HG03378 (cell line): ENCODE measurements around the gene UBN2.
"Not testable (repeated sequence)": the region's sequence is repeated elsewhere in the genome, so short reads cannot be mapped to it uniquely, and the experiment has no call there.

Experiments used
- ATAC-seq: cut with Tn5 transposase; IDR thresholded peaks from one replicate; pipeline ENCODE4 v1.9.1; 2021; ENCODE audit warnings: mild to moderate bottlenecking, moderate library complexity; ENCODE audit not compliant: unreplicated experiment

UBN2 gene

DNA sequence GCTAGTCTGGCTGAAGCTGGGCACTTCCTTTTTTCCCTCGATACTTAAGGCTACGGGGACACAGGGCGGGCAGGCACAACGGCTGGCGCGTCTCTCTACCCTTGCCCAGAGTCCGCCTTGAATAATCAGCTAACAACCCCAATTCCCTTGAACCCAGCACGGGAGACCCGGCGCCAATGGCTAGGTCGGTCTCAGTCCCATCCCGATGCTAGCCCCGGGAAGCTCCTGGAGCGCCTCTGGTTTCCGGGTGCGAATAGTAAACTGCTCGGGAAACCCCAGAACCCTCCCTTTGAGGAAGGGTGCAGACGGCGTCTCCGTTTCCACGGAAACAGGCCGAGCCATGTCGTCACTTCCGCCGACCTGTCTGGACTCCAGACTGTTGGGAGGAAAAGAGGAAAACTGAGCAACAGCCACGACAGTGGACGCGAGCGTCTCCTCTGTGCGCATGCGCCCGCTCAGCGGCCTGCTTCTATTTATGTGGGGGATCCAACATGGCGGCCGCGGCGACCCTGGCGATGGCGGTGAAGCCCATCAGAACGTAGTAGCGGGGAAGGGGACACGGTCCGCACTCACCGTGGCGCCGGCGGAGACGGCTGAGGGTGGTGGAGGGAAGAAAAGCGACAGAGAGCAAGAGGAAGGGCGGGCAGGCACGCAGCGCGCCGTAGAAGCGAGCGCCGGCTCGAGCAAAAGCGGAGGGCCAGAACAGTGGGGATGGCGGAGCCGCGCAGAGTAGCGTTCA lies at the start of gene UBN2:
Gene UBN2 (plus strand): TSS at position 464 of the 739 bp plus-strand sequence. CDS start 248 bp downstream, at position 712.
- peak; percentile 96 for ATAC-seq

DNA sequence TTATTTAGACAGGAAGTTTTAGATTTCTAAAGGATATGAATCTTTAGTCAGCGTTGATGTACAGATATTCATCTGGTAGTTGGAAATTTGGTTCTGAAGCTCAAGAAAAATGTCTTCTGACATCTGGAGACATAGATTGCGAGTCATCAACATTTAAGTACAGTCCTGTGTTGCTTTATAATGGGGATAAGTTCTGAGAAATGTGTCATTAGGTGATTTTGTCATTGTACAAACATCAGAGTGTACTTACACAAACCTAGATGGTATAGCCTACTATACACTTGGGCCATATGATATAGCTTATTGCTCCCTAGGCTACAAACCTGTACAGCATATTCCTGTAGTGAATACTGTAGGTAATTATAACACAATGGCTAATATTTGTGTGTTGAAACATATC lies 49.6 kb upstream of the UBN2 start:
- ATAC-seq = no peak

DNA sequence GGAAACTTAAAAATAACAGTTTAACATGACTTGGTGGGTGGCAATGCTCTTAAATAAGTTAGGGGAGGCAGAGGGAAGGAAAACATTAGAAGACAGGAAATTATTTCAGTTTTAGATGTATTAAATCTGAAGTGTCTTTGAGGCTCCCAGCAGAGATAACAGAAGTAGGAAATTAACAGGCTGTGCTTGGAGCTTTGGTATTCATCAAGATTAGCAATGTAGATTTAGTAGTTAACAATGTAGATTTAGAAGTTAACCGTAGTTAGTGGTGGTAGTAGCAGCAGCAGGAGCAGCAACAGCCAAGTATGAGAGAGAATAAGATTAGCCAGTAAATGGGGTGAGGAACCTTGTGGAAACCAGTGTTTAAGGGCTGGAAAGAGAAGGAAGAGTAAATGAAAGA lies 48.7 kb upstream of the UBN2 start:
- ATAC-seq = no peak

DNA sequence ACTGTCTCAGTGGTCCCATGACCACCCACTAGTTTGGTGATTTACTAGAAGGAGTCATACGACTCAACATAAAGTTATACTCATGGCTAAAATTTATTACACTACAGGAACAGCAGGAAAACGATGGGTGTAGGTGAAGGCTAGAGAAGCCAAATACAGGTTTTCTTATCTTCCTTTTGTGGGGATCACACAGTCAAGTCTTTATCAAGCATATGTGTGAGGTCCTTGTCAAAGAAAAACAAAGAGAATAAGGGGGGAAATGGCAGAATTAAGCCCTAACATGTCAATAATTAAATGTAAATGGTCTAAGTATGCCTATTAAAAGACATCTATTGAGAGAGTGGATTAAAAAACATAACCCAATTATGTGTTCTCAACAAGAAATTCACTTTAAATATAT lies 47.8 kb upstream of the UBN2 start:
- no peak for ATAC-seq

DNA sequence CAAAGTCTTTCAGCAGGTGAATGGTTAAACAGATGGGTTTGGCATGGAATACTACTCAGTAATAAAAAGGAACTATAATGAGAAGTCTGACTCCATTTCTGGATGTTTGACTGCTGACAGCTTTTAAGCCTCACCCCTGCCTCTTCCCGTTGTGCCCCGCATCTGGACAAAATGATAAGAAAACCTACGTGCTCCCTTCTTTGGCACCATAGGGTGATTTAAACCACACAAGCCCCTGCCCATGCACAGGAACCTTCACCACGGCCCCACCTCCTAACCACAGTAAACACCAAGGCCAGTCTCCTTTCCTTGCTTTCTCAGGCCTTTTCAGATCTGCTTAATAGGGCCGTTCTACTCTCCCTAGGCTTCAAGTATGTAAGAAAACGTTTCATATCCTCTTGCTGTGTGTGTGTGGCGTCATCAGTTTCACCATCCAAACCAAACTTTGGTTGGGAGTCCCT lies 47.1 kb upstream of the UBN2 start:
- ATAC-seq = no peak

DNA sequence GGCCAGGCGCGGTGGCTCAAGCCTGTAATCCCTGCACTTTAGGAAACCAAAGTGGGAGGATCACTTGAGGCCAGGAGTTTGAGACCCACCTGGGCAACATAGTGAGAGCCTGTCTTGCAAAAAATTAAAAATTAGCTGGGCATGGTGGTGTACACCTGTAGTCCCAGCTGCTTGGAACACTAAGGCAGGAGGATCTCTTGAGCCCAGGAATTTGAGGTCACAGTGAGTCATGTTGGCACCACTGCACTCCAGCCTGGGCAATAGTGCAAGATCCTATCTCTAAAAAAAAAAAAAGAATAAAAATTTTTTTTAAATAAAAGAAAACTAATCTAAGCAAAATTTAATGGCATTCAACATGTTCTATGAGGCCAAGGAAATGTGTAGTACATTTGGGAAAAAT lies 44.9 kb upstream of the UBN2 start:
- ATAC-seq = no peak

DNA sequence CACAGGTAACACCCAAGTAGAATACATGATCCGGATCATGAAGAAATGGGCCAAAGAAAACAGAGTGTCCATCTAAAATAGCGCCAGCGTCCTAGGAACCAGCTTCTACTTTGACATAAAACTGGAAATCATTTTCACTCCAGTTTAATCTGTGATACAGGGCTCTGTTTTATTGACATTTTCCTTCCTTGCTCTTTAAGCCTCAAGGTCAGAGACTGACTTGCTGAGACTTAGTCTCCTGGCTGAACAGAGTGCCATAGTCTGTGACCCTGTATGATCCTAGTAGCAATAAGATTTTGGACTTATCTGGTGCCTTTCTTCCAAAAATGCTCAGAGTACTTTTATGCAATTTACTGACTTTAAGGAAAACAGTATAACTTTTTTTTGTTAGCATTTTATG lies 41.7 kb upstream of the UBN2 start:
- no peak for ATAC-seq

DNA sequence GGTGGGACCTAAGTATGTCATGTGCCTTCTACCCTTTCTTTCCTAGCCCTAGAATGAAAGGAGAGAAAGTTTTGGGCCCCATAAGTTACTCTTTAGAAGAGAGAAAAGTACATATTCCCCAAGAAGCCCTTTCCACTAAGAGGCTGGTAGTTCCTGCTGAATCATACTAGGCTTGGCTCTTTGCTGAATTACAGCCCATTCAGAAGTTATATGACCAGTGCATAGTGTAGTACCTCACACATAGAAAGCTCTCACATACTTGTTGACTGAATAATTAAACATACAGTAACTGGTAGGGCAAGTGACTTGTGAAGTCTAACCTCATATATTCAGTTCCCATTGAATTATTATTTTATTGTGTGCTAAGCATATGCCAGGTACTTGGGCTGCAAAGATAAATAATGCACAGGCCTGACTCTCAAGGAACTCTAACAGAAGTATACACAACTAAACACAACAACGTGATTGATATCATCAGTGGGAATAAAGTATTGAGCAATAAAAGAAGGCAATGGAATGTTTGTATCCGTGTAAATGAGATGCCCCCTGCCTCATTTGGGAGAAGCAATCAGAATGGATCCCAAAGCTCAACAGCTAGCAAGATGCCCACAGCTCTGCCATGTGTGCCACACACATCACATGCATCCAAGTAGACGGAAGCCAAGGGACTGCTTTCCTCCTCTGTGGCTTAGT lies 38.9 kb upstream of the UBN2 start:
- ATAC-seq = no peak

DNA sequence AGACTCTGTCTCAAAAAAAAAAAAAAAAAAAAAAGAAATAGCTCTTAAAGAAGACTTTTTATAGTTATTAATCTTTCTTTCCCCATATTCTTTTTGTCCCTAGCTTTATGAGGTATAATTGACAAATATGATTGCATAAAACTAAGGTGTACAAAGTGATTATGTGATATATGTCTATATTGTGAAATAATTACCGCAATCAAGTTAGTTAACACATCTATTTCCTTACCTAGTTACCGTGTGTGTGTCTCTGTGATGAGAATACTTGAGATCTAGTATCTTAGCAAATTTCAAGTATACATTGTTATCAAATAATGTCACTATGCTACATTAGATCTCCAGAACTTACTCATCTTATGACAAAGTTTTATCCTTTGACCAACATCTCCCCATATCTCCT lies 30.7 kb upstream of the UBN2 start:
- ATAC-seq = no peak

DNA sequence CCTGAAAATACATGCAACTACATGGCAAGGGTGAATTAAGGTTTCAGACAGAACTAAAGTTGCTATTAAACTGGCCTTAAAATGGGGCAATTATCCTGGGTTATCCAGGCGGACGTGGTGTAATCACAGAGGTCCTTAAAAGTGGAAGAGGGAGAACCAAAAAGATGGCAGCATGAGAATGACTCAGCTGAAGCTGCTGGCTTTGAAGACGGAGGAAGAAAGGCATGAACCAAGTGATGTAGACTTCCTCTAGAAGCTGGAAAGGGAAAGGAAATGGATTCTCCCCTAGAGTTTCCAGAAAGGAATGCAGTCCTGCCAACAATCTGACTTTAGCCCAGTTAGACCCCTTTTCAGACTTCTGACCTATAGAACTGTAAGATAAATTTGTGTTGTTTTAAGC lies 27.0 kb upstream of the UBN2 start:
- ATAC-seq = no peak

DNA sequence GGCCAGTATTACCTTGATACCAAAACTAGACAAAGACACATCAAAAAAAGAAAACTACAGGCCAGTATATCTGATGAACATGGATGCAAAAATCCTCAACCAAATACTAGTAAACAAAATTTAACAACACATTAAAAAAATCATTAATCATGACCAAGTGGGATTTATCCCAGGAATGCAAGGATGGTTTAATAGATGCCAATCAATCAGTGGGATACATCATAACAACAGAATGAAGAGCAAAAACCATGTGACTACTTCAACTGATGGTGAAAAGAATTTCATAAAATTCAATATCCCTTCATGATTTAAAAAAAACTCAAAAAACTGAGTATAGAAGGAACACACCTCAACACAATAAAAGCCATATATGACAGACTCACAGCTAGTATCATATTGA lies 25.2 kb upstream of the UBN2 start:
- ATAC-seq = no peak

DNA sequence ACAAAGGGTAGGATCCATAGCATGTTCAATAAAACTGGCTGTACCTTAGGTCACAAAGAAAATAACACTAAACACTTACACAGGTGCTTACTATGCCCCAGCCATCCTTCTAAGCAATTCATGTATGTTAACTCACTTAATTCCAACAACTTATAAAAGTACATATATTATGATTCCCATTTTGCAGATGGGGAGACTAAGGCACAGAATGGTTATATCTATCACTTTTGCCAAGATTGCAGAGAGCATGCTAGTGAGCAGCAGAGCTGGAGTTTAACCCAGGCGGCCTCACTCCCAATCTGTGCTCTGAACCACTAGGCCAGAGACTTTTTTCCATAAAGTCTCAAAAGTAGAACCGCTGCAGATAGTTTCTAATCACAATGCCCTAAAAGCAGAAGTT lies 18.9 kb upstream of the UBN2 start:
- no peak for ATAC-seq

DNA sequence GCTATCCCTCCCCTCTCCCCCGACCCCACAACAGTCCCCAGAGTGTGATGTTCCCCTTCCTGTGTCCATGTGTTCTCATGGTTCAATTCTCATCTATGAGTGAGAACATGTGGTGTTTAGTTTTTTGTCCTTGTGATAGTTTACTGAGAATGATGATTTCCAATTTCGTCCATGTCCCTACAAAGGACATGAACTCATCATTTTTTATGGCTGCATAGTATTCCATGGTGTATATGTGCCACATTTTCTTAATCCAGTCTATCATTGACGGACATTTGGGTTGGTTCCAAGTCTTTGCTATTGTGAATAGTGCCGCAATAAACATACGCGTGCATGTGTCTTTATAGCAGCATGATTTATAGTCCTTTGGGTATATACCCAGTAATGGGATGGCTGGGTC lies 17.5 kb upstream of the UBN2 start:
- not testable (repeated sequence) for ATAC-seq

DNA sequence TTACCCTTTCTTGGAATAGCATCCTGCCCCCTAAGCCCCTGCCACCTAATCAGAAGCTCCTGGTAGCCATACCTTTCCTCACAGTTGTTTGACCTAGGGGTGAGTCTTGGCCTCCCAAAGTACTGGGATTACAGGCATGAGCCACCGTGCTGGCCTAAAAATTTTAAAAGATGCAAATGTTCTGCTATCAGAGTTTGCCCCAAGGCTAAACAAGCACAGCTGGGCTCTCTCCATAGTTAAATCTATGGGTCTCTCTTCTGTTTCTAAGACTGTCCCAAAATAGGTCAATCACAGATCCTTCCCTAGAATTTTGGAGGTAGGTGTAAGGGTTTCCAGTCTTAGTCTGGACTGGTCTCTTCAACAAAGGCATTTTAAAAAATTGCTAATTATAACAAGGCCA lies 12.9 kb upstream of the UBN2 start:
- ATAC-seq = no peak

DNA sequence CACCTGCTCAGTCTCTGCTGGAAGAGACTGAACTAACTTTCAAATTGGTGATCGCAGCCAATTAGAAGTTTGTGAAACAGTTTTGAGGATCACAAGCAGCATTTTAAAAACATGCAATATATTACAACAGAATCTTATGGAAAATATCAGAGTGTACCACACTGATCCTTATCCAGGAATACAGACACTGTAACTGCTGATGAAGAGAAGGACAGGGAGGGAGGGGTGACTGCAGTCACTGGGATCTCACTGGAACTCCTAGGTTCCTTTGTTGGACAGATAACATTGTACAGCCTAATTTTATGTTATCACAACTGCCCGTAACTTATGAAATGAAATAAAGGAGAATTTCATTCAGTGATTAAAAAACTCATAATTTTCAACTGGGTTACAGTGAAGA lies 6.8 kb upstream of the UBN2 start:
- no peak for ATAC-seq

DNA sequence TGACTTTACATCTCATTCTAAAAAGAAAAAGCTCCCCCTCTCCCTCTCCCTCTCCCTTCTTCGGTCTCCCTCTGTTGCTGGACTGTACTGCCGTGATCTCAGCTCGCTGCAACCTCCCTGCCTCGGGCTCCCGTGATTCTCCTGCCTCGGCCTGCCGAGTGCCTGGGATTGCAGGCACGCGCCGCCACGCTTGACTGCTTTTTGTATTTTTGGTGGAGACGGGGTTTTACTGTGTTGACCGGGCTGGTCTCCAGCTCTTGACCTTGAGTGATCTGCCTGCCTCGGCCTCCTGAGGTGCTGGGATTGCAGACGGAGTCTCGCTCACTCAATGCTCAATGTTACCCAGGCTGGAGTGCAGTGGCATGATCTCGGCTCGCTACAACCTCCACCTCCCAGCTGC lies 6.2 kb upstream of the UBN2 start:
- not testable (repeated sequence) for ATAC-seq

DNA sequence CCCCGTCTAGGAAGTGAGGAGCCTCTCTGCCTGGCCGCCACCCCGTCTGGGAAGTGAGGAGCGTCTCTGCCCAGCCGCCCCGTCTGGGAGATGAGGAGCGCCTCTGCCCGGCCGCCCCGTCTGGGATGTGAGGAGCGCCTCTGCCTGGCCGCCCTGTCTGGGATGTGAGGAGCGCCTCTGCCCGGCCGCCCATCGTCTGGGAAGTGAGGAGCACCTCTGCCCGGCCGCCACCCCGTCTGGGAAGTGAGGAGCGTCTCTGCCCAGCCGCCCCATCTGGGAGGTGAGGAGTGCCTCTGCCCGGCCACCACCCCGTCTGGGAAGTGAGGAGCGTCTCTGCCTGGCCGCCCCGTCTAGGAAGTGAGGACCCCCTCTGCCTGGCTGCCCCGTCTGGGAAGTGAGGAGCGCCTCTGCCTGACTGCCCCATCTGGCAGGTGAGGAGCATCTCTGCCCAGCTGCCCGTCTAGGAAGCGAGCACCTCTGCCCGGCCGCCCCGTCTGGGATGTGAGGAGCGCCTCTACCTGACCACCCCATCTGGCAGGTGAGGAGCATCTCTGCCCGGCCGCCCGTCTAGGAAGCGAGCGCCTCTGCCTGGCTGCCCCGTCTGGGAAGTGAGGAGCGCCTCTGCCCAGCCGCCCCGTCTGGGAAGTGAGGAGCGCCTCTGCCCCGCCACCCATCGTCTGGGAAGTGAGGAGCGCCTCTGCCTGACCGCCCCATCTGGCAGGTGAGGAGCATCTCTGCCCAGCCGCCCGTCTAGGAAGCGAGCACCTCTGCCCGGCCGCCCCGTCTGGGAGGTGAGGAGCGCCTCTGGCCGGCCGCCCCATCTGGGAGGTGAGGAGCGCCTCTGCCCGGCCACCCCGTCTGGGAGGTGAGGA lies 5.5 kb upstream of the UBN2 start:
- ATAC-seq = not testable (repeated sequence)

DNA sequence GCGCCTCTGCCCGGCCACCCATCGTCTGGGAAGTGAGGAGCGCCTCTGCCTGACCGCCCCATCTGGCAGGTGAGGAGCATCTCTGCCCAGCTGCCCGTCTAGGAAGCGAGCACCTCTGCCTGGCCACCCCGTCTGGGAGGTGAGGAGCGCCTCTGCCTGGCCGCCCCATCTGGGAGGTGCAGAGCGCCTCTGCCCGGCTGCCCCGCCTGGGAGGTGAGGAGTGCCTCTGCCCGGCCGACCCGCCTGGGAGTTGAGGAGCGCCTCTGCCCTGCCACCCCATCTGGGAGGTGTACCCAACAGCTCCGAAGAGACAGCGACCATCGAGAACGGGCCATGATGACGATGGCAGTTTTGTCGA lies 4.9 kb upstream of the UBN2 start:
- not testable (repeated sequence) for ATAC-seq

DNA sequence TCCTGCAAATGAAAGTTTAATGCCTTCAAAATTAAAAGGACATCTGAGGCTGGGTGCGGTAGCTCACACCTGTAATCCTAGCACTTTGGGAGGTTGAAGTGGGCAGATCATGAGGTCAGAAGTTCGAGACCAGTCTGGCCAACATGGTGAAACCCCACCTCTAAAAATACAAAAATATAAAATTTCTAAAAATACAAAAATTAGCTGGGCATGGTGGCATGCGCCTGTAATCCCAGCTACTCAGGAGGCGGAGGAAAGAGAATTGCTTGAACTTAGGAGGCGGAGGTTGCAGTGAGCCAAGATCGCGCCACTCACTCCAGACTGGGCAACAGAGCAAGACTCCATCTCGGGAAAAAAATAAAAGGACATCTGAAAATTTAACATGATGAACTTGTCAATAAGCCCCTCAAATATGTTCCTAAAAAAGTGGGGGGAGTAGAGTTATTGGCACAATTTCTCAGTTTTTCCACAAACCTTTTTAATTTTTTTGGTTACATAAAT lies 4.0 kb upstream of the UBN2 start:
- not testable (repeated sequence) for ATAC-seq

DNA sequence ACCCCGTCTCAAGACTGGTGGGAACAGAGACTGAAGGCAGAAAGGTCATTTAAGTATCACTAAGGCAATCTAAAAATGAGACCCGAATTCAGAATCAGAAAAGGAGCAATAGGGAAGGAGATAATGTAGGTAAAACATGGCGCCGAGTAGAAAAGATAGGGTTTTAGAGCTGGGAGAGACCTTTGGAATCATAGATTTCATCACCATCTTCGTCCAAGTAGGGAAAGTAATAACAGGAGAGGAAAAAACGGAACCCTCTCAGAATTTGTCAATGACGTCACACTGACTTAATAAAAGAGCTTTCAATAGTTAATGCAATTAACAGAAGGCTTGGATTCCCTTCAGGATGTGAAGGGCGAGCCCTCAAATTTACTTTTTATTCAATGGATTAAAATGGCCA lies 1.0 kb upstream of the UBN2 start:
- no peak for ATAC-seq

DNA sequence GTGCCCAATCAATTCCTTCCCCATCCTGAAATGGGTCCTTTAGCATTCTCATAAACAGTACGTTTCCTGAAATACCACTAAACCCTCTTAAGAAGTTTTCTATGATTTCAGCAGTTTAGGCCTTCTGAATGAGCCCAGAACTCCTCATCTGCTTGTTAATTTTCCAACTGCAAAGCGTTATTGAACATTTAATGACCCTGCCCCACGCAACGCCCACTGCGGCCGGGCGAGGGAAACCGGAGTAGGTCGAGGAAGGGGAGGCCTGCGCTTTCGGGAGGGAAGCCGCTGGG lies 608 bp upstream of the UBN2 start:
- no peak for ATAC-seq
